Mammary epithelial cell (primary cell): ENCODE data around the gene WSB1.

Experiments
- EZH2 ChIP-seq: IDR thresholded peaks from 2 replicates; pipeline ENCODE4 v1.6.1; 2012; ENCODE audit warnings: low read length, inconsistent platforms, borderline replicate concordance
- TF ChIP-seq, protein P1 (sequence below), 2 donors: IDR thresholded peaks in 1 of 2; conservative IDR thresholded peaks in 1 of 2; 2 replicates each; pipeline ENCODE4 v1.5.1; 2011 to 2012; ENCODE audit warnings: inconsistent platforms in 2 of 2, low read length in 2 of 2, mild to moderate bottlenecking in 2 of 2, control low read depth in 1 of 2, low read depth in 1 of 2; ENCODE audit not compliant: insufficient read depth in 1 of 2; ENCODE audit errors: extremely low read depth in 1 of 2

DNA sequence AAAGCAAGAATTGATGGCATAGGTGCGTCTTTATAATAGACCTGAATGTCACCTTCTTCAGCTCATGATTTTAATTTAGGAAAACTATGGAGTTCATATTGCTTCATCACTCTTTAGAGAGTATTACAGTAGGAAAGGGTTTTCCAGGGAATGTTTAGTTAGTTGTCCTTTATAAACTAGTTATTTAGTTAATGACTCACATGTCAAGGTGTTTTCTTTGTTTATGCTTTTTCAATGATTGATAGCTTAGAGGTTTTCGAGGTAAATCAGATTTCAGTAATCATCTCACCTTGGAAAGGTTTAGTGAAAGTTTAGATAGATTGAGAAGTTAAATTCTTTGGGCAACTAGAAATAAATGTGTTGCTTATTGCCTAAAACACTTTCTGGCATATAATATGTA is 9.8 kb downstream of the WSB1 start:
- TF ChIP-seq, protein P1, sequence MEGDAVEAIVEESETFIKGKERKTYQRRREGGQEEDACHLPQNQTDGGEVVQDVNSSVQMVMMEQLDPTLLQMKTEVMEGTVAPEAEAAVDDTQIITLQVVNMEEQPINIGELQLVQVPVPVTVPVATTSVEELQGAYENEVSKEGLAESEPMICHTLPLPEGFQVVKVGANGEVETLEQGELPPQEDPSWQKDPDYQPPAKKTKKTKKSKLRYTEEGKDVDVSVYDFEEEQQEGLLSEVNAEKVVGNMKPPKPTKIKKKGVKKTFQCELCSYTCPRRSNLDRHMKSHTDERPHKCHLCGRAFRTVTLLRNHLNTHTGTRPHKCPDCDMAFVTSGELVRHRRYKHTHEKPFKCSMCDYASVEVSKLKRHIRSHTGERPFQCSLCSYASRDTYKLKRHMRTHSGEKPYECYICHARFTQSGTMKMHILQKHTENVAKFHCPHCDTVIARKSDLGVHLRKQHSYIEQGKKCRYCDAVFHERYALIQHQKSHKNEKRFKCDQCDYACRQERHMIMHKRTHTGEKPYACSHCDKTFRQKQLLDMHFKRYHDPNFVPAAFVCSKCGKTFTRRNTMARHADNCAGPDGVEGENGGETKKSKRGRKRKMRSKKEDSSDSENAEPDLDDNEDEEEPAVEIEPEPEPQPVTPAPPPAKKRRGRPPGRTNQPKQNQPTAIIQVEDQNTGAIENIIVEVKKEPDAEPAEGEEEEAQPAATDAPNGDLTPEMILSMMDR (conservative IDR thresholded peaks at IDR 0.05 in 1 of 2, IDR thresholded peaks at IDR 0.05 in 1 of 2; ENCODE audit: extremely low read depth in 1 of 2, insufficient read depth in 1 of 2, low read depth in 1 of 2, low read length in 2 of 2): no peak
- no peak for TF ChIP-seq EZH2
